RWPE2 (cell line): ENCODE data around the gene MEPE.

Experiments
- ATAC-seq: fragments of 200-7000 bp; cut with Tn5 transposase; 3 replicates; pipeline ENCODE4 v1.9.1; 2021; ENCODE audit warnings: low read depth
- DNase-seq: peaks from one replicate; pipeline ENCODE4 v3.0.0-alpha.2; 2020; ENCODE audit warnings: low spot score
- H3K27ac ChIP-seq: fragments of 450-650 bp; 2 replicates; pipeline ENCODE4 v1.5.1; 2017; ENCODE audit warnings: mild to moderate bottlenecking; ENCODE audit not compliant: poor library complexity, severe bottlenecking
- H3K27me3 ChIP-seq: fragments of 250-450 bp; sonication (Bioruptor Pico); 2 replicates; pipeline ENCODE4 v1.5.1; 2021; ENCODE audit warnings: mild to moderate bottlenecking, moderate library complexity; ENCODE audit not compliant: insufficient read depth, poor library complexity, severe bottlenecking
- H3K36me3 ChIP-seq: fragments of 250-450 bp; sonication (Bioruptor Pico); 2 replicates; pipeline ENCODE4 v1.5.1; 2020; ENCODE audit warnings: low read depth, mild to moderate bottlenecking, moderate library complexity
- H3K4me1 ChIP-seq: fragments of 250-450 bp; sonication (Bioruptor Pico); 2 replicates; pipeline ENCODE4 v1.5.1; 2021; ENCODE audit warnings: mild to moderate bottlenecking, moderate library complexity; ENCODE audit not compliant: insufficient read depth, poor library complexity, severe bottlenecking
- H3K4me3 ChIP-seq: fragments of 250-450 bp; sonication (Bioruptor Pico); 2 replicates; pipeline ENCODE4 v1.5.1; 2021; ENCODE audit warnings: mild to moderate bottlenecking, moderate library complexity; ENCODE audit not compliant: severe bottlenecking
- H3K9me3 ChIP-seq: fragments of 250-450 bp; sonication (Bioruptor Pico); 2 replicates; pipeline ENCODE4 v1.5.1; 2021; ENCODE audit warnings: mild to moderate bottlenecking, moderate library complexity; ENCODE audit not compliant: severe bottlenecking
- TF ChIP-seq, protein P1 (sequence below): fragments of 450-650 bp; IDR thresholded peaks from one replicate; pipeline ENCODE4 v1.5.1; 2017; ENCODE audit warnings: mild to moderate bottlenecking, moderate library complexity; ENCODE audit not compliant: poor library complexity, severe bottlenecking

Gene MEPE

DNA sequence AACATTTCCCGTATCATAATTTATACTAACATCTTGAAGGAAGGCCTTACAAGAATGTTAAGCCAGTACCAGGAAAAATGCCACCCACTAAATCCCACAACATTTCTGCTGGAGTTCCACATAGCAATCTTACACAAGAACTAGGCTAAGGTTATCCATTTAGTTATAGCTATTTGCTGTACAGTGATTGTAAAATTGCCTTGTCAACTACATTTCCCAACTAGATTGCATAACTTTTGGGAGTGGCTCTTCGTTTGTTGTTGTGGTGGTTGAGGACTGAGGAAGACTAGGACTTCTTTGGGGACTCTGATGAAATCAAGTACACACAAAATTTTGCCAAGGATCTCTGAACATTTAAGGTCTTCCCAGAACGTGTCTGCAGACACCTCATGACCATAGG is 25.4 kb upstream of the MEPE start:
- DNase-seq (no peak), ATAC-seq (no peak)
- no peaks in the 10 kb centered on the region for H3K36me3 ChIP-seq
- H3K27me3 ChIP-seq: no peaks in the 10 kb centered on the region
- no peak overlapping the region for H3K27ac ChIP-seq
- no peaks in the 10 kb centered on the region for H3K9me3 ChIP-seq
- H3K4me1 ChIP-seq: peaks cover 6% of the 10 kb centered on the region
- TF ChIP-seq, protein P1, sequence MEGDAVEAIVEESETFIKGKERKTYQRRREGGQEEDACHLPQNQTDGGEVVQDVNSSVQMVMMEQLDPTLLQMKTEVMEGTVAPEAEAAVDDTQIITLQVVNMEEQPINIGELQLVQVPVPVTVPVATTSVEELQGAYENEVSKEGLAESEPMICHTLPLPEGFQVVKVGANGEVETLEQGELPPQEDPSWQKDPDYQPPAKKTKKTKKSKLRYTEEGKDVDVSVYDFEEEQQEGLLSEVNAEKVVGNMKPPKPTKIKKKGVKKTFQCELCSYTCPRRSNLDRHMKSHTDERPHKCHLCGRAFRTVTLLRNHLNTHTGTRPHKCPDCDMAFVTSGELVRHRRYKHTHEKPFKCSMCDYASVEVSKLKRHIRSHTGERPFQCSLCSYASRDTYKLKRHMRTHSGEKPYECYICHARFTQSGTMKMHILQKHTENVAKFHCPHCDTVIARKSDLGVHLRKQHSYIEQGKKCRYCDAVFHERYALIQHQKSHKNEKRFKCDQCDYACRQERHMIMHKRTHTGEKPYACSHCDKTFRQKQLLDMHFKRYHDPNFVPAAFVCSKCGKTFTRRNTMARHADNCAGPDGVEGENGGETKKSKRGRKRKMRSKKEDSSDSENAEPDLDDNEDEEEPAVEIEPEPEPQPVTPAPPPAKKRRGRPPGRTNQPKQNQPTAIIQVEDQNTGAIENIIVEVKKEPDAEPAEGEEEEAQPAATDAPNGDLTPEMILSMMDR: no peak
- no peak overlapping the region for H3K4me3 ChIP-seq

DNA sequence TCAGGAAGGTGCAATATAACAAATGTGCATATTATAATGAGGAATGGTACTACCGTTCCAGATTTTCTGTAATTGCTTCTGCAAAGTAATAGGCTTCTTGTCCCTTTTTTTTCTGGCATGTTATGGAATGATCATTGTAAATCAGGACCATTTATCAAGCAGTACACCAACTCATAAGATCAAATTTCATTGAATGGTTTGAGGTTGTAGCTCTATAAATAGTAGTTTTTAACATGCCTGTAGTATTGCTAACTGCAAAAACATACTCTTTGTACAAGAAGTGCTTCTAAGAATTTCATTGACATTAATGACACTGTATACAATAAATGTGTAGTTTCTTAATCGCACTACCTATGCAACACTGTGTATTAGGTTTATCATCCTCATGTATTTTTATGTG is 20.8 kb upstream of the MEPE start:
- Histone ChIP-seq H3K4me1 (no peaks in the 10 kb centered on the region), H3K27me3 (no peaks in the 10 kb centered on the region), H3K27ac (no peak overlapping the region), H3K4me3 (no peak overlapping the region), H3K9me3 (no peaks in the 10 kb centered on the region), H3K36me3 (no peaks in the 10 kb centered on the region)
- DNase-seq (no peak), ATAC-seq (no peak)
- TF ChIP-seq, protein P1: no peak

DNA sequence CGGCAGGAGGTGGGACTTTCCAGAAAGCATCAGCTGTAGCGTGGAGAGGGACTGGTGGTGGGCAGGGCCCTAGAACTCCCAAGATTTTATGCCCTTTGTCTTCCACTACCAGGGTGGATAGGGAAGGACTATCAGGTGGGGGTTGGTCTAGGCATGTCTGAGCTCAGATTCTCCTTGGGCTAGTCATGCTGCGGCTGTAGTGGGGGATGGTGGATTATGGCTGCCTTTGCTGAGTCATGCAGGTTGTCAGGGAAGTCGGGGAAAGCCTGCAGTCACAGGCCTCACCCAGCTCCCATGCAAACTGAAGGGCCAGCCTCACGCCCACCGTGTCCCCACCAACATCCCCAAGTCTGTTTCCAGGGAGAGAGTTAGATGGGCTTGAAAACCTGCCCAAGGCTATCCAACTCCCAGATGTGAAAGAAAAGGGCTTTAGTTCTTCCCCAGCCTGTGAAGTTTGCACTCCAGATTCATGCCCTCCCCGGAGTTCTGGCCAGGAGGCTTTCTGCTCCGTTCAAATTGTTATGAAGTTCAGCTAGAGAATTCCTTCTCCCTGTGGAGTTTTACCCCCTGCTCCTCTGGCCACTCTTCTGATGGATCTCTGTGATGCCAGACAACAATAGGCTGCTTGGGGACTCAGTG is 13.4 kb upstream of the MEPE start:
- Histone ChIP-seq H3K4me1 (peaks cover 10% of the 10 kb centered on the region), H3K27ac (peak overlapping the region; percentile 39), H3K9me3 (no peaks in the 10 kb centered on the region), H3K4me3 (no peak overlapping the region), H3K27me3 (no peaks in the 10 kb centered on the region), H3K36me3 (no peaks in the 10 kb centered on the region)
- ATAC-seq (peak; percentile 95), DNase-seq (peak; percentile 71)
- TF ChIP-seq, protein P1: no peak

DNA sequence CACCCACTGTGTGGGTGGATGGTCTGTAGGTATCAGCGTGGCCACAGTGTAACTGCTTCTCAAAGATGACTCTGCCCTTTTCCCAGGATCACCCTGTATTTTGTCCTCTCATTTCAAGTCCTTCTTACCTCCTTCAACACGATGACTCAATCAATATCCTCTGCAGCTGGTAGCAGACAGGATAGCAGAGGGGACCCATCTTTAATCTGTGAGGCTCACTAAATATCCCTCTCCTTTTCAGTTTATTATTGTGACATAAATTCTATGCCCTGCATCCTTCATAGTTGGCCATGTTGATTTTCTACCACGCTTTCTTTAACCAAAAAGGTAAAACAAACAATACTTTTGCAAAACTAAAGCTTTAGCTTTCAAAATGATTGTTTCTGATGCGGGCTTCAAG is 9.6 kb upstream of the MEPE start:
- DNase-seq: no peak
- H3K4me1 ChIP-seq: peaks cover 10% of the 10 kb centered on the region
- TF ChIP-seq, protein P1: no peak
- H3K27me3 ChIP-seq: no peaks in the 10 kb centered on the region
- H3K36me3 ChIP-seq: no peaks in the 10 kb centered on the region
- H3K9me3 ChIP-seq: no peaks in the 10 kb centered on the region
- no peak for ATAC-seq
- no peak overlapping the region for H3K4me3 ChIP-seq
- H3K27ac ChIP-seq: no peak overlapping the region

DNA sequence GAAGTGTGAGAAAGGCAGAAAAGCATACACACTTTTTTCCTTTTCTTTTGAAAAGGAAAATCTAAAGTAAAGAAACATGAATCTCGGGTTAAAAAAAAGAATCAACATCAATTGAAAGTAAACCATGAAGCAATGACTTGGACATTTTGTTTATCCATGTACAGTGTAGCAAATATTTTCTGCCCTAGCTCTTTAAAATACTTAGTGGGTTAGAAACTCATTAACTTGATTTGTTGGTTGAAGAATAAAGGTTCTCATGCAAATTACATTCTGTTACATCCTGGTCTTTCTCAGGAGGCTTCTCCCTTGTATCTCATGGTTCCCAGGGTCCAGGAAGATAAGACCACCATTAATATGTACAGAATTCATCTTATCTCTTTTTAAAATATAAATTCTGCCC is 9.0 kb upstream of the MEPE start:
- H3K4me1 ChIP-seq: peaks cover 10% of the 10 kb centered on the region
- no peak overlapping the region for H3K4me3 ChIP-seq
- no peaks in the 10 kb centered on the region for H3K36me3 ChIP-seq
- H3K27ac ChIP-seq: no peak overlapping the region
- DNase-seq (no peak), ATAC-seq (no peak)
- TF ChIP-seq, protein P1: no peak
- no peaks in the 10 kb centered on the region for H3K27me3 ChIP-seq
- H3K9me3 ChIP-seq: no peaks in the 10 kb centered on the region
